Muscle of arm (tissue), 12 donors: ENCODE data around the gene ADAT1. TPM values are rescaled to one million over a fixed set of nuclear protein-coding genes. Genes with fewer than 3 reads are reported as not detected.

ENCODE experiments used
- polyA plus RNA-seq, 12 donors: library from polyadenylated mRNA; unstranded; fragments of 120-200 nt; gene quantifications; one replicate each; pipeline ENCODE4 v1.2.1, GENCODE V29; 2013; ENCODE audit not compliant: insufficient read length in 12 of 12

ADAT1 gene
- polyA plus RNA-seq, 12 donors, result 28.1 to 46.1 (median 32.4) TPM; not detected in 1

Other genes starting within 250 kb of the ADAT1 start
- 100 to 1,000 TPM in 3 of 12 donors, 10 to 100 TPM in 8, not detected in 1; 69.9 to 127 (median 91.3) TPM for gene CFDP1, start 189.8 kb downstream of the ADAT1 start, polyA plus RNA-seq
- gene TMEM170A, start 158.6 kb downstream of the ADAT1 start, polyA plus RNA-seq, result 10 to 100 TPM in 11 of 12 donors, not detected in 1; 17.3 to 28.8 (median 20.4) TPM
- gene CHST6, start 127.8 kb downstream of the ADAT1 start, polyA plus RNA-seq, result 1 to 10 TPM in 11 of 12 donors, not detected in 1; 1.4 to 4.1 (median 2.3) TPM
- gene CHST5, start 87.2 kb downstream of the ADAT1 start, polyA plus RNA-seq, result under 1 TPM in 10 of 12 donors, not detected in 2; 0.07 to 0.56 (median 0.24) TPM
- 10 to 100 TPM in 3 of 12 donors, 1 to 10 TPM in 8, not detected in 1; 6.0 to 17.0 (median 8.3) TPM for gene TMEM231, start 67.0 kb downstream of the ADAT1 start, polyA plus RNA-seq
- gene GABARAPL2, start 56.9 kb downstream of the ADAT1 start, polyA plus RNA-seq, result 100 to 1,000 TPM in 10 of 12 donors, 10 to 100 TPM in 1, not detected in 1; 81.4 to 204 (median 138) TPM
- 100 to 1,000 TPM in 10 of 12 donors, 10 to 100 TPM in 1, not detected in 1; 93.5 to 142 (median 126) TPM for gene KARS1, start 24.4 kb upstream of the ADAT1 start, polyA plus RNA-seq
- 100 to 1,000 TPM in 1 of 12 donors, 10 to 100 TPM in 10, not detected in 1; 57.5 to 105 (median 64.6) TPM for gene TERF2IP, start 24.5 kb upstream of the ADAT1 start, polyA plus RNA-seq
- under 1 TPM in 4 of 12 donors, not detected in 8; 0.15 to 0.34 (median 0.28) TPM for gene CPHXL2, start 53.7 kb upstream of the ADAT1 start, polyA plus RNA-seq
- under 1 TPM in 1 of 12 donors, not detected in 11; 0.22 TPM for gene DUXB, start 78.2 kb upstream of the ADAT1 start, polyA plus RNA-seq
- gene CPHXL, start 103.2 kb upstream of the ADAT1 start, polyA plus RNA-seq, result not detected